HepG2 (cell line): ENCODE measurements around the gene ZRANB2. TPM values are rescaled to one million over a fixed set of nuclear protein-coding genes. Genes with fewer than 3 reads are reported as not detected.

Experiments used
- HCFC1 ChIP-seq: fragments of 150-350 bp; IDR thresholded peaks from 2 replicates; pipeline ENCODE4 v1.6.1; 2014; ENCODE audit warnings: low read depth, low read length
- KLF12 ChIP-seq: sonication (generic); formaldehyde crosslinking; IDR thresholded peaks from 2 replicates; pipeline ENCODE4 v1.4.0; 2020; ENCODE audit warnings: missing genetic modification reagents, borderline replicate concordance
- SP2 ChIP-seq: sonication (generic); formaldehyde crosslinking; IDR thresholded peaks from 2 replicates; pipeline ENCODE4 v1.5.1; 2020; ENCODE audit warnings: mild to moderate bottlenecking, missing genetic modification reagents
- SRY ChIP-seq: sonication (generic); formaldehyde crosslinking; IDR thresholded peaks from 2 replicates; pipeline ENCODE4 v1.8.0; 2022; ENCODE audit warnings: mild to moderate bottlenecking, missing genetic modification reagents
- TARDBP ChIP-seq: sonication (generic); formaldehyde crosslinking; IDR thresholded peaks from 2 replicates; pipeline ENCODE4 v1.8.0; 2022; ENCODE audit warnings: mild to moderate bottlenecking, missing genetic modification reagents
- ZFP90 ChIP-seq: sonication (generic); formaldehyde crosslinking; IDR thresholded peaks from 2 replicates; pipeline ENCODE4 v1.8.0; 2022; ENCODE audit warnings: missing genetic modification reagents, mild to moderate bottlenecking, inconsistent platforms, borderline replicate concordance
- ZNF574 ChIP-seq: sonication (generic); formaldehyde crosslinking; IDR thresholded peaks from 2 replicates; pipeline ENCODE4 v1.4.0; 2020; ENCODE audit warnings: missing genetic modification reagents
- ZNF816 ChIP-seq: sonication (generic); formaldehyde crosslinking; IDR thresholded peaks from 2 replicates; pipeline ENCODE4 v1.8.0; 2022; ENCODE audit warnings: missing genetic modification reagents, mild to moderate bottlenecking, borderline replicate concordance
- polyA plus RNA-seq, 8 experiments: library from polyadenylated mRNA; depleted of rRNA in 3 of 8; stranded (reverse) in 7 of 8; unstranded in 1 of 8; fragments of >200 nt; fragmentation: Illumina TruSeq in 4 of 8; extraction: Trizol in 4 of 8; gene quantifications; 2 replicates each; pipeline versions ENCODE4 v1.2.1 to v1.2.3, GENCODE V29; 2011 to 2016; ENCODE audit warnings: low read depth in 4 of 8, missing spikeins in 1 of 8, mixed read lengths in 1 of 8; ENCODE audit not compliant: insufficient read depth in 1 of 8
- total RNA-seq, 5 experiments: library from RNA; depleted of rRNA; stranded (reverse); fragments of >200 nt; fragmentation: Illumina TruSeq; extraction: Trizol; gene quantifications; 2 replicates each; pipeline ENCODE4 v1.2.3, GENCODE V29; 2016; ENCODE audit warnings: low read depth in 1 of 5
- TF ChIP-seq, protein P1 (sequence below): sonication (generic); formaldehyde crosslinking; IDR thresholded peaks from 2 replicates; pipeline ENCODE4 v1.4.0; 2020; ENCODE audit warnings: missing genetic modification reagents
- TF ChIP-seq, protein P2 (sequence below): sonication (generic); formaldehyde crosslinking; conservative IDR thresholded peaks from 2 replicates; pipeline ENCODE4 v1.4.0; 2020; ENCODE audit warnings: missing genetic modification reagents
- TF ChIP-seq, protein P3 (sequence below): sonication (generic); formaldehyde crosslinking; IDR thresholded peaks from 2 replicates; pipeline ENCODE4 v1.5.0; 2020; ENCODE audit warnings: missing genetic modification reagents, mild to moderate bottlenecking, borderline replicate concordance

The ZRANB2 gene
- total and polyA plus RNA-seq, 2 of the 13 experiments (the other 11 are each of a cell fraction or from before 2014, with no cell fraction given) = 43.0 to 45.4 TPM

DNA sequence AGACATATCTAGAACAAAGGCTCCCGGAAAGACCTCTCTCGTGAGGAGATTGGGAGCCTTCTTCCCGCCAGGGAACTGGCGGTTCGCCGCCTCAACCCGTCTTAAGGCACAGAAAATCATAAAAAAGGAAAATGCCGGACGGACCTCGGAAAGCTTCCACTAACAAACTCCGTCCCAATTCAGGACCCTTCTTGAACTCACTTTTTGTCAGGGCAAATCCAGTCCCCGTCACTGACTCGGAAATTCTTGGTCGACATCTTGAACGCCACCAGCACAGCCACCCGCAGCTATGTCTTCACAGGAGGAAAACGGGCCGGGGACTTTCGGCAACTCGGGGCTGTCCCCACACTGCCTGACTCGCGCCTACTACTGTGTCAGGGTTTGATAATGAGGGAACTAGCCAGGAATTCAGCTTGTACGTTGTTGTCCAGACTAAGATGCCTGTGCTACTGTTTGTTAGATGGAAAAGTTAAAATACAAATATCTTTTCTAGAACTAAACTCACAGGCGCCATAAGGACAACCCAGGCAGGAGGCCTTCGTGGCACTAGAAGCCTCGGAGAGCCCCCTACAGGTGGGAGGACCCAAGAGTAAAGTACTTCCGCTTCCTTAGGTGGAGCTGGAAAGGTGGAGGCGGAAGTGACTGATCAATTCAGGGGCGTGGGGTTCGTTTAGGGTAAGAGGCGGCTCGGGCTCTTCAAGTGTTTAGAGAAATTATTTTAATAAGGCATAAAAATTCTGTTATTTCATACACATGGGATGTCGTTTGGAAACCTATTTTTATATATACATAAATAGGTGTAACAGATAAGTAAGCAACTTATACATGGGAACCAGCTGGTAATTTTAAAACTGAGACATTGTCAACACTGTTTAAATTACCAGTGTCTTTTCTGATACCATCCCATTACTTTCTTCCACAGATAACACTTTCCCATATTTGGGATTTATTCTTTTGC, at the start of gene ZRANB2 (continued):
- TF ChIP-seq, protein P1, sequence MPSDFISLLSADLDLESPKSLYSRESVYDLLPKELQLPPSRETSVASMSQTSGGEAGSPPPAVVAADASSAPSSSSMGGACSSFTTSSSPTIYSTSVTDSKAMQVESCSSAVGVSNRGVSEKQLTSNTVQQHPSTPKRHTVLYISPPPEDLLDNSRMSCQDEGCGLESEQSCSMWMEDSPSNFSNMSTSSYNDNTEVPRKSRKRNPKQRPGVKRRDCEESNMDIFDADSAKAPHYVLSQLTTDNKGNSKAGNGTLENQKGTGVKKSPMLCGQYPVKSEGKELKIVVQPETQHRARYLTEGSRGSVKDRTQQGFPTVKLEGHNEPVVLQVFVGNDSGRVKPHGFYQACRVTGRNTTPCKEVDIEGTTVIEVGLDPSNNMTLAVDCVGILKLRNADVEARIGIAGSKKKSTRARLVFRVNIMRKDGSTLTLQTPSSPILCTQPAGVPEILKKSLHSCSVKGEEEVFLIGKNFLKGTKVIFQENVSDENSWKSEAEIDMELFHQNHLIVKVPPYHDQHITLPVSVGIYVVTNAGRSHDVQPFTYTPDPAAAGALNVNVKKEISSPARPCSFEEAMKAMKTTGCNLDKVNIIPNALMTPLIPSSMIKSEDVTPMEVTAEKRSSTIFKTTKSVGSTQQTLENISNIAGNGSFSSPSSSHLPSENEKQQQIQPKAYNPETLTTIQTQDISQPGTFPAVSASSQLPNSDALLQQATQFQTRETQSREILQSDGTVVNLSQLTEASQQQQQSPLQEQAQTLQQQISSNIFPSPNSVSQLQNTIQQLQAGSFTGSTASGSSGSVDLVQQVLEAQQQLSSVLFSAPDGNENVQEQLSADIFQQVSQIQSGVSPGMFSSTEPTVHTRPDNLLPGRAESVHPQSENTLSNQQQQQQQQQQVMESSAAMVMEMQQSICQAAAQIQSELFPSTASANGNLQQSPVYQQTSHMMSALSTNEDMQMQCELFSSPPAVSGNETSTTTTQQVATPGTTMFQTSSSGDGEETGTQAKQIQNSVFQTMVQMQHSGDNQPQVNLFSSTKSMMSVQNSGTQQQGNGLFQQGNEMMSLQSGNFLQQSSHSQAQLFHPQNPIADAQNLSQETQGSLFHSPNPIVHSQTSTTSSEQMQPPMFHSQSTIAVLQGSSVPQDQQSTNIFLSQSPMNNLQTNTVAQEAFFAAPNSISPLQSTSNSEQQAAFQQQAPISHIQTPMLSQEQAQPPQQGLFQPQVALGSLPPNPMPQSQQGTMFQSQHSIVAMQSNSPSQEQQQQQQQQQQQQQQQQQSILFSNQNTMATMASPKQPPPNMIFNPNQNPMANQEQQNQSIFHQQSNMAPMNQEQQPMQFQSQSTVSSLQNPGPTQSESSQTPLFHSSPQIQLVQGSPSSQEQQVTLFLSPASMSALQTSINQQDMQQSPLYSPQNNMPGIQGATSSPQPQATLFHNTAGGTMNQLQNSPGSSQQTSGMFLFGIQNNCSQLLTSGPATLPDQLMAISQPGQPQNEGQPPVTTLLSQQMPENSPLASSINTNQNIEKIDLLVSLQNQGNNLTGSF (CRISPR knock-in tag) = peak; percentile 36; the same call in 1 of the 2 replicates
- TF ChIP-seq SP2 (CRISPR knock-in tag) (peak; percentile 27; the same call in 1 of the 2 replicates), ZNF574 (CRISPR knock-in tag) (peak; percentile 99), KLF12 (peak; percentile 80; the same call in 1 of the 2 replicates), HCFC1 (peak; percentile 62), SRY (CRISPR knock-in tag) (no peak), ZFP90 (0 out of 2 replicates have a peak, but pooled peaks have one; percentile 29), TARDBP (CRISPR knock-in tag) (peak; percentile 44; the same call in 1 of the 2 replicates), ZNF816 (CRISPR knock-in tag) (no peak)
- TF ChIP-seq, protein P2, sequence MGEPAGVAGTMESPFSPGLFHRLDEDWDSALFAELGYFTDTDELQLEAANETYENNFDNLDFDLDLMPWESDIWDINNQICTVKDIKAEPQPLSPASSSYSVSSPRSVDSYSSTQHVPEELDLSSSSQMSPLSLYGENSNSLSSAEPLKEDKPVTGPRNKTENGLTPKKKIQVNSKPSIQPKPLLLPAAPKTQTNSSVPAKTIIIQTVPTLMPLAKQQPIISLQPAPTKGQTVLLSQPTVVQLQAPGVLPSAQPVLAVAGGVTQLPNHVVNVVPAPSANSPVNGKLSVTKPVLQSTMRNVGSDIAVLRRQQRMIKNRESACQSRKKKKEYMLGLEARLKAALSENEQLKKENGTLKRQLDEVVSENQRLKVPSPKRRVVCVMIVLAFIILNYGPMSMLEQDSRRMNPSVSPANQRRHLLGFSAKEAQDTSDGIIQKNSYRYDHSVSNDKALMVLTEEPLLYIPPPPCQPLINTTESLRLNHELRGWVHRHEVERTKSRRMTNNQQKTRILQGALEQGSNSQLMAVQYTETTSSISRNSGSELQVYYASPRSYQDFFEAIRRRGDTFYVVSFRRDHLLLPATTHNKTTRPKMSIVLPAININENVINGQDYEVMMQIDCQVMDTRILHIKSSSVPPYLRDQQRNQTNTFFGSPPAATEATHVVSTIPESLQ (CRISPR knock-in tag) = no peak
- TF ChIP-seq, protein P3, sequence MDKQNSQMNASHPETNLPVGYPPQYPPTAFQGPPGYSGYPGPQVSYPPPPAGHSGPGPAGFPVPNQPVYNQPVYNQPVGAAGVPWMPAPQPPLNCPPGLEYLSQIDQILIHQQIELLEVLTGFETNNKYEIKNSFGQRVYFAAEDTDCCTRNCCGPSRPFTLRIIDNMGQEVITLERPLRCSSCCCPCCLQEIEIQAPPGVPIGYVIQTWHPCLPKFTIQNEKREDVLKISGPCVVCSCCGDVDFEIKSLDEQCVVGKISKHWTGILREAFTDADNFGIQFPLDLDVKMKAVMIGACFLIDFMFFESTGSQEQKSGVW = no peak
